ENCODE results near the gene IQSEC1.

DNA sequence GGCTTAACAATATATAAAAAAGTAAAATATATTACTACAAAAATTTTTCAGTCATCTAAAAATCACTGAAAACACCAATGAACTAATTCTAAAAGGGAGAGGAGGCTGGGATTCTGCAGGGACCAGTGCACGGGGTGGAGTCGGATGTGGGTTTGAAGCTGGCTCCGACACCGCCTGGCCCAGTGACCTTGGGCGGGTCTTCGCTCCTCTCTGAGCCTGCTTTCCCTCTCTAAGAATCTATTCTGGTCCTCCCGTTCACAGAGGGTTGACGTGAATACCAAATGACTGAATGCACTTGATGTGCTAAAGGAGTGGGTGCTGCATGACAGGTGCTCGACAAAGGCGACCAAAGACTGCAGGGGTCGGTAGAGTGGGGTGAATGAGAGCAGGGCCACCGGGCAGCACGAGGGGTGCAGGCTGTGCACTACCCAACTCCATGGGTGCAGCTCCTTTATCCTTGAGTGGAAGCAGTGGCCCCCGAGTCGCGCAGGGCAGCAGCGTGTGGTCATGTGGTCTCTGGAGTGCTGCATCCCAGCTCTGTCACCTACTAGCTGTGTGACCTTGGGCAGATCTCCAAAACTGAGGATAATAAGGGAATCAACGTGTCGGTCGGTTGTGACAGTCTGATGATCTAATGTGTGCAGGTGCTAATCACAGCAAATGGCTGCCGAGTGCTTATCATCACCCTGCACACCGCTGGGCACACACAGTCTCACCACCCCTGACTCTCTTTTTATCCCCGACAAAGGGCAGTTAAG, 8.6 kb upstream of the IQSEC1 start:
- TF ChIP-seq POLR2A (IDR thresholded peaks at IDR 0.05; ENCODE audit: low read depth, low read length) (no peak), TAF1 (IDR thresholded peaks at IDR 0.05; ENCODE audit: low read depth, low read length) (no peak)
